Trophoblast cell (in vitro differentiated cells and primary cell): ENCODE results near the gene ZNF33B.

ENCODE experiments used
- DNase-seq, 2 donors: peaks; one replicate each; pipeline ENCODE4 v3.0.0-alpha.2; 2016
- H2AFZ ChIP-seq: 2 replicates; pipeline ENCODE4 v1.6.1; 2013; ENCODE audit warnings: low read length, moderate library complexity, mild to moderate bottlenecking; ENCODE audit not compliant: insufficient read depth, poor library complexity
- H2AK5ac ChIP-seq: 2 replicates; pipeline ENCODE4 v1.6.1; 2013; ENCODE audit warnings: mild to moderate bottlenecking, low read length
- H2BK120ac ChIP-seq: 2 replicates; pipeline ENCODE4 v1.6.1; 2013; ENCODE audit warnings: low read length, mild to moderate bottlenecking, moderate library complexity; ENCODE audit not compliant: insufficient read depth, poor library complexity
- H2BK12ac ChIP-seq: 2 replicates; pipeline ENCODE4 v1.6.1; 2013; ENCODE audit warnings: mild to moderate bottlenecking, low read length, moderate library complexity
- H2BK5ac ChIP-seq: 2 replicates; pipeline ENCODE4 v1.6.1; 2013; ENCODE audit warnings: low read length, low read depth, moderate library complexity, mild to moderate bottlenecking; ENCODE audit not compliant: poor library complexity
- H3K14ac ChIP-seq: 2 replicates; pipeline ENCODE4 v1.6.1; 2013; ENCODE audit warnings: mild to moderate bottlenecking, low read length
- H3K18ac ChIP-seq: 2 replicates; pipeline ENCODE4 v1.6.1; 2013; ENCODE audit warnings: mild to moderate bottlenecking, low read length
- H3K23ac ChIP-seq: 2 replicates; pipeline ENCODE4 v1.6.1; 2013; ENCODE audit warnings: low read length
- H3K27ac ChIP-seq: 2 replicates; pipeline ENCODE4 v1.5.1; 2013; ENCODE audit warnings: low read depth, mild to moderate bottlenecking, inconsistent platforms, low read length, moderate library complexity
- H3K27me3 ChIP-seq: 2 replicates; pipeline ENCODE4 v1.6.1; 2013; ENCODE audit warnings: inconsistent platforms, mild to moderate bottlenecking, low read length, moderate library complexity; ENCODE audit not compliant: insufficient read depth
- H3K36me3 ChIP-seq, 2 experiments: 1 replicate in 1 of 2; 2 replicates in 1 of 2; pipeline ENCODE4 v1.6.1; 2013; ENCODE audit warnings: low read length in 2 of 2, mild to moderate bottlenecking in 2 of 2, moderate library complexity in 1 of 2; ENCODE audit not compliant: insufficient read depth in 2 of 2, control insufficient read depth in 1 of 2
- H3K4ac ChIP-seq: 2 replicates; pipeline ENCODE4 v1.6.1; 2013; ENCODE audit warnings: low read depth, mild to moderate bottlenecking, low read length, moderate library complexity
- H3K4me1 ChIP-seq, 2 experiments: 1 replicate in 1 of 2; 2 replicates in 1 of 2; pipeline ENCODE4 v1.6.1; 2013; ENCODE audit warnings: low read length in 2 of 2, mild to moderate bottlenecking in 2 of 2, moderate library complexity in 1 of 2; ENCODE audit not compliant: insufficient read depth in 2 of 2, control insufficient read depth in 1 of 2
- H3K4me2 ChIP-seq: 2 replicates; pipeline ENCODE4 v1.6.1; 2013; ENCODE audit warnings: inconsistent platforms, mild to moderate bottlenecking, low read length, moderate library complexity
- H3K4me3 ChIP-seq: 2 replicates; pipeline ENCODE4 v1.5.1; 2013; ENCODE audit warnings: mild to moderate bottlenecking, low read depth, low read length, inconsistent platforms
- H3K79me1 ChIP-seq: one replicate; pipeline ENCODE4 v1.6.1; 2013; ENCODE audit warnings: low read length
- H3K79me2 ChIP-seq: 2 replicates; pipeline ENCODE4 v1.6.1; 2013; ENCODE audit warnings: low read length, mild to moderate bottlenecking; ENCODE audit not compliant: control insufficient read depth, insufficient read depth, poor library complexity
- H3K9ac ChIP-seq: 2 replicates; pipeline ENCODE4 v1.6.1; 2013; ENCODE audit warnings: mild to moderate bottlenecking, low read length
- H3K9me3 ChIP-seq: 2 replicates; pipeline ENCODE4 v1.6.1; 2013; ENCODE audit warnings: low read depth, mild to moderate bottlenecking, control low read depth, inconsistent platforms, low read length; ENCODE audit not compliant: insufficient read depth
- H4K12ac ChIP-seq: 2 replicates; pipeline ENCODE4 v1.6.1; 2013; ENCODE audit warnings: low read depth, mild to moderate bottlenecking, low read length, moderate library complexity
- H4K8ac ChIP-seq: 2 replicates; pipeline ENCODE4 v1.6.1; 2013; ENCODE audit warnings: low read depth, mild to moderate bottlenecking, low read length, moderate library complexity
- H4K91ac ChIP-seq: one replicate; pipeline ENCODE4 v1.6.1; 2013; ENCODE audit warnings: low read depth, mild to moderate bottlenecking, low read length, moderate library complexity
- WGBS: extraction: QIAGEN DNeasy Blood & Tissue Kit; methylation state at CpG from one replicate; pipeline ENCODE4 v1.1.7; 2013; ENCODE audit warnings: missing lambda C conversion rate; ENCODE audit not compliant: insufficient read length, insufficient coverage; ENCODE audit errors: extremely low coverage; 5-methylcytosine and 5-hydroxymethylcytosine counted together

The ZNF33B gene

GRCh38 chr10:42654419-42654818 lies 16.0 kb upstream of the ZNF33B start:
- H3K4me1 ChIP-seq, result no peaks in the 10 kb centered on the region
- no CpG with 5 or more reads among the region's 6 CpGs for whole genome bisulfite sequencing
- no peak overlapping the region for H4K91ac ChIP-seq
- H3K36me3 ChIP-seq, result no peaks in the 10 kb centered on the region
- H3K4ac ChIP-seq, result no peak overlapping the region
- H2BK12ac ChIP-seq, result no peak overlapping the region
- no peak overlapping the region for H3K23ac ChIP-seq
- H3K27me3 ChIP-seq, result no peaks in the 10 kb centered on the region
- no peaks in the 10 kb centered on the region for H3K79me1 ChIP-seq
- no peak overlapping the region for H2BK120ac ChIP-seq
- H4K8ac ChIP-seq, result no peak overlapping the region
- no peak overlapping the region for H3K9ac ChIP-seq
- no peak overlapping the region for H3K4me3 ChIP-seq
- no peak overlapping the region for H4K12ac ChIP-seq
- no peak overlapping the region for H3K18ac ChIP-seq
- no peak overlapping the region for H3K4me2 ChIP-seq
- no peaks in the 10 kb centered on the region for H3K79me2 ChIP-seq
- no peak overlapping the region for H3K14ac ChIP-seq
- H3K9me3 ChIP-seq, result peaks cover 13% of the 10 kb centered on the region
- no peak overlapping the region for H2BK5ac ChIP-seq
- no peak overlapping the region for H2AFZ ChIP-seq
- H3K27ac ChIP-seq, result no peak overlapping the region
- H2AK5ac ChIP-seq, result no peak overlapping the region
- no peak for DNase-seq

GRCh38 chr10:42652858-42653257 lies 14.5 kb upstream of the ZNF33B start:
- H3K14ac ChIP-seq, result no peak overlapping the region
- H3K36me3 ChIP-seq, result no peaks in the 10 kb centered on the region
- H2BK5ac ChIP-seq, result no peak overlapping the region
- H4K8ac ChIP-seq, result no peak overlapping the region
- H3K27ac ChIP-seq, result no peak overlapping the region
- H3K4ac ChIP-seq, result no peak overlapping the region
- no peak overlapping the region for H3K18ac ChIP-seq
- H3K4me2 ChIP-seq, result no peak overlapping the region
- H3K4me3 ChIP-seq, result no peak overlapping the region
- no peaks in the 10 kb centered on the region for H3K27me3 ChIP-seq
- no peaks in the 10 kb centered on the region for H3K79me1 ChIP-seq
- no peak overlapping the region for H3K9ac ChIP-seq
- no CpG with 5 or more reads among the region's 2 CpGs for WGBS
- no peak overlapping the region for H4K12ac ChIP-seq
- H3K9me3 ChIP-seq, result peaks cover 15% of the 10 kb centered on the region
- H3K4me1 ChIP-seq, result no peaks in the 10 kb centered on the region
- H2AK5ac ChIP-seq, result no peak overlapping the region
- H4K91ac ChIP-seq, result no peak overlapping the region
- no peaks in the 10 kb centered on the region for H3K79me2 ChIP-seq
- no peak overlapping the region for H3K23ac ChIP-seq
- H2BK12ac ChIP-seq, result no peak overlapping the region
- H2AFZ ChIP-seq, result no peak overlapping the region
- no peak overlapping the region for H2BK120ac ChIP-seq
- no peak for DNase-seq

GRCh38 chr10:42650374-42650773 lies 12.0 kb upstream of the ZNF33B start:
- Histone ChIP-seq H3K4ac (no peak overlapping the region), H3K79me1 (peaks cover 7% of the 10 kb centered on the region), H3K18ac (no peak overlapping the region), H3K27ac (no peak overlapping the region), H2AK5ac (no peak overlapping the region), H3K9ac (no peak overlapping the region), H2BK120ac (no peak overlapping the region), H2BK12ac (no peak overlapping the region), H3K4me3 (no peak overlapping the region), H3K4me2 (no peak overlapping the region), H2AFZ (no peak overlapping the region), H3K9me3 (peaks cover 19% of the 10 kb centered on the region), H4K8ac (no peak overlapping the region), H4K91ac (no peak overlapping the region), H3K14ac (no peak overlapping the region), H4K12ac (no peak overlapping the region), H3K36me3 (no peaks in the 10 kb centered on the region), H2BK5ac (no peak overlapping the region), H3K23ac (no peak overlapping the region), H3K27me3 (no peaks in the 10 kb centered on the region), H3K4me1 (peaks cover 10 to 13% of the 10 kb centered on the region in 2 experiments), H3K79me2 (no peaks in the 10 kb centered on the region)
- WGBS, result no CpG with 5 or more reads among the region's 4 CpGs
- no peak for DNase-seq

- H3K4me2 ChIP-seq, result no peak overlapping the region
- H3K4me1 ChIP-seq, result peaks cover 10 to 13% of the 10 kb centered on the region in 2 experiments
- H2BK120ac ChIP-seq, result no peak overlapping the region
- no peaks in the 10 kb centered on the region for H3K79me2 ChIP-seq
- peaks cover 7% of the 10 kb centered on the region for H3K79me1 ChIP-seq
- no peak overlapping the region for H3K4me3 ChIP-seq
- H2BK5ac ChIP-seq, result no peak overlapping the region
- H2AK5ac ChIP-seq, result no peak overlapping the region
- no peak overlapping the region for H3K18ac ChIP-seq
- H3K4ac ChIP-seq, result no peak overlapping the region
- no peak overlapping the region for H4K8ac ChIP-seq
- H3K27ac ChIP-seq, result no peak overlapping the region
- no peak overlapping the region for H4K91ac ChIP-seq
- H3K23ac ChIP-seq, result no peak overlapping the region
- H3K14ac ChIP-seq, result no peak overlapping the region
- no peaks in the 10 kb centered on the region for H3K27me3 ChIP-seq
- peaks cover 17% of the 10 kb centered on the region for H3K9me3 ChIP-seq
- no CpG with 5 or more reads among the region's 2 CpGs for WGBS
- DNase-seq, result no peak
- H2AFZ ChIP-seq, result no peak overlapping the region
- H4K12ac ChIP-seq, result no peak overlapping the region
- H3K36me3 ChIP-seq, result no peaks in the 10 kb centered on the region
- H3K9ac ChIP-seq, result no peak overlapping the region
- no peak overlapping the region for H2BK12ac ChIP-seq
Observed at GRCh38 chr10:42648512-42648911, 10.1 kb upstream of the ZNF33B start.
